ENCODE data around the gene NUAK1. TPM values are rescaled to one million over a fixed set of nuclear protein-coding genes. Genes with fewer than 3 reads are reported as not detected.

Gene NUAK1
- total RNA-seq, 1 experiment from 2014 or later, result 7.4 TPM

GRCh38 chr12:106134294-106134949 is 4.3 kb downstream of the NUAK1 start:
- Histone ChIP-seq H2AFZ (ENCODE audit: low read depth, low read length, poor library complexity, severe bottlenecking) (no peak overlapping the region), H3K4me3 (replicated peaks in 1 of 2; ENCODE audit: low read depth in 1 of 2, low read length in 2 of 2) (no peak overlapping the region), H3K9me3 (ENCODE audit: control insufficient read depth in 1 of 2, insufficient read depth in 1 of 2, low read depth in 1 of 2, low read length in 2 of 2) (no peaks in the 10 kb centered on the region), H3K9ac (ENCODE audit: low read length) (no peak overlapping the region), H3K4me1 (ENCODE audit: control insufficient read depth in 1 of 2, insufficient read depth in 2 of 2, low read length in 2 of 2) (peaks cover 22 to 28% of the 10 kb centered on the region in 2 experiments), H3K4me2 (ENCODE audit: low read length) (no peak overlapping the region), H3K9me2 (ENCODE audit: insufficient read depth) (no peaks in the 10 kb centered on the region), H4K20me1 (ENCODE audit: insufficient read depth) (no peaks in the 10 kb centered on the region), H3K27ac (ENCODE audit: low read depth, low read length) (no peak overlapping the region), H3K27me3 (ENCODE audit: insufficient read depth, low read length) (no peaks in the 10 kb centered on the region), H3K79me2 (ENCODE audit: insufficient read depth, low read length) (no peaks in the 10 kb centered on the region), H3K36me3 (ENCODE audit: control insufficient read depth in 1 of 2, insufficient read depth in 2 of 2, low read length in 2 of 2) (no peaks in the 10 kb centered on the region)
- TF ChIP-seq RAD21 (IDR thresholded peaks at IDR 0.05; ENCODE audit: low read depth) (no peak), ZFX (IDR thresholded peaks at IDR 0.05) (no peak), CEBPB (IDR thresholded peaks at IDR 0.05; ENCODE audit: low read depth) (no peak), SP1 (IDR thresholded peaks at IDR 0.05; ENCODE audit: low read depth) (no peak)
- ChIA-PET POLR2A (no interaction called here), CTCF (interaction anchor here (0.8 to 6.2 kb wide), 3 partner anchors 15 to 714 kb away, joined by 3 to 36 read pairs (median 7); no protein-coding TSS in a partner anchor), RAD21 (ENCODE audit: low non-redundant PET in 1 of 2, low total read pairs in 2 of 2, uncharacterized antibody in 2 of 2, unreplicated experiment in 2 of 2) (interaction anchor here in 1 of 2 experiments (0.8 kb wide), 1 partner anchor 102 kb away, joined by 3 read pairs; no protein-coding TSS in a partner anchor)
- intact Hi-C loops (cut with micrococcal nuclease), result loop anchor here (10.0 kb wide), 2 partner anchors 570 to 1930 kb away; no protein-coding TSS in a partner anchor
- DNase-seq (ENCODE audit: low read depth, low spot score), result no peak
- ATAC-seq, result no peak
- BruUV-seq (replicated peaks), result no TSS peak

DNA sequence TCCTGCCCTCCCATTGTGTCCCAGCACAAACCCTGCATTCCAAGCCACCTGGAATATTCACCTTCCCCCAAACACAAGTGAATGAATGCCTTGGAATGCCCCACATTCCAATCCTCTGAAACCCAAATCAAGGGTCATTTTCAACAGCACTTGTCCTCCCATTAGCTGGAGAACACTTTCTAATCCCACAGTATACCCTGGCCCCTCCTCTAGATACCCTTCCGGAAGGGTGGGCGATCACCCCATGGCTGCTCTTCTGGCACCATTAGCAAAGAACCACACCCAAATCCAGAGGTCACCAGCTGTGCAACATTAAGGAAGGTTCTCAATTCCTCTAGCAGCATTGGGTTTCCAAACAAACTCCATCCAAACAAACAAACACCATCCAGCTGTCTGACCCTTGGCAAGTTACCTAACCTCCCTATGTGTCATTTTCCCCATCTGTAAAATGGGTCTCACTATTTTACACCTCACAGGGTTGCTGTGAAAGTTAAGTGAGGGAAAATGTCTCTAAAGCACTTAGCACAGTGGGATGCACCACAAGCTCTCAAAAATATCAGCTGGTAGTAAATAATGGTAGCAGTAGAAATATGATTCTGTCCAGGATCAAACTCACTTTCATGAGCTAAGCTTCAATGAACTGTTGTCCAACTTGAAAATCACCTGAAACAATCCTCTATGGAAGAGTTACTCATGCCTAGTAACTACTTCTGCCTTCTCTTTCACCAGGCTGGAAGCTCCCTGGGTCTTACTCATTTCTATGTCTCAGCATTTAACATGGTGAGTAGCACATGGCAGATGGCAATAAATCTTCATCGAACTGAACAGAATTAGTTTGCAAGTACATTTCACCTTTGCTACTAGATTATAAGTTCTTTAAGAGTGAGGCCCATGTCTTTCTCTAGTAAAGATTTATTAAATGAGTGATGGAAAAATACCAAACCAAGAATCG is 5.3 kb downstream of the NUAK1 start:
- ChIA-PET POLR2A (no interaction called here), RAD21 (ENCODE audit: low non-redundant PET in 1 of 2, low total read pairs in 2 of 2, uncharacterized antibody in 2 of 2, unreplicated experiment in 2 of 2) (no interaction called here), CTCF (interaction anchor here (2.2 to 6.2 kb wide), 2 partner anchors 16 to 713 kb away, joined by 7 to 36 read pairs; no protein-coding TSS in a partner anchor)
- BruUV-seq (replicated peaks), result no TSS peak
- no peak overlapping the region for H2AFZ ChIP-seq (ENCODE audit: low read depth, low read length, poor library complexity, severe bottlenecking)
- 0 out of 4 replicates have a peak overlapping the region, but pooled peaks of 1 of the 2 experiments have one; percentile 23 for H3K4me3 ChIP-seq (replicated peaks in 1 of 2; ENCODE audit: low read depth in 1 of 2, low read length in 2 of 2)
- intact Hi-C loops (cut with micrococcal nuclease), result loop anchor here (10.0 kb wide), 2 partner anchors 569 to 1929 kb away; no protein-coding TSS in a partner anchor
- no peak overlapping the region for H3K9ac ChIP-seq (ENCODE audit: low read length)
- ATAC-seq (peak; percentile 63), DNase-seq (ENCODE audit: low read depth, low spot score) (no peak)
- H3K36me3 ChIP-seq (ENCODE audit: control insufficient read depth in 1 of 2, insufficient read depth in 2 of 2, low read length in 2 of 2), result no peaks in the 10 kb centered on the region
- H4K20me1 ChIP-seq (ENCODE audit: insufficient read depth), result no peaks in the 10 kb centered on the region
- peak overlapping the region; percentile 69 for H3K4me2 ChIP-seq (ENCODE audit: low read length)
- no peaks in the 10 kb centered on the region for H3K27me3 ChIP-seq (ENCODE audit: insufficient read depth, low read length)
- no peaks in the 10 kb centered on the region for H3K9me2 ChIP-seq (ENCODE audit: insufficient read depth)
- no peak overlapping the region for H3K27ac ChIP-seq (ENCODE audit: low read depth, low read length)
- H3K9me3 ChIP-seq (ENCODE audit: control insufficient read depth in 1 of 2, insufficient read depth in 1 of 2, low read depth in 1 of 2, low read length in 2 of 2), result no peaks in the 10 kb centered on the region
- no peaks in the 10 kb centered on the region for H3K79me2 ChIP-seq (ENCODE audit: insufficient read depth, low read length)
- peaks cover 22 to 26% of the 10 kb centered on the region in 2 experiments for H3K4me1 ChIP-seq (ENCODE audit: control insufficient read depth in 1 of 2, insufficient read depth in 2 of 2, low read length in 2 of 2)
- no peak for TF ChIP-seq SRF (IDR thresholded peaks at IDR 0.05; ENCODE audit: low read depth)
- TF ChIP-seq SIN3A (IDR thresholded peaks at IDR 0.05; ENCODE audit: low read depth), result no peak
- no peak for TF ChIP-seq FOSL1 (IDR thresholded peaks at IDR 0.05; ENCODE audit: low read depth)
- TF ChIP-seq ELF1 (IDR thresholded peaks at IDR 0.05; ENCODE audit: borderline replicate concordance, low read depth), result no peak
- TF ChIP-seq, protein P1, sequence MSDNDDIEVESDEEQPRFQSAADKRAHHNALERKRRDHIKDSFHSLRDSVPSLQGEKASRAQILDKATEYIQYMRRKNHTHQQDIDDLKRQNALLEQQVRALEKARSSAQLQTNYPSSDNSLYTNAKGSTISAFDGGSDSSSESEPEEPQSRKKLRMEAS (IDR thresholded peaks at IDR 0.05), result no peak
- no peak for TF ChIP-seq CEBPB (IDR thresholded peaks at IDR 0.05; ENCODE audit: low read depth)
- no peak for TF ChIP-seq ZFX (IDR thresholded peaks at IDR 0.05)

Data from HCT116 (cell line).